SU-DHL-6 (cell line): ENCODE data around the gene TMX4.

Experiments
- CTCF ChIP-seq: fragments of 200-600 bp; sonication (generic); IDR thresholded peaks from one replicate; pipeline ENCODE4 v1.5.1; 2017; ENCODE audit warnings: antibody characterized with exemption, mild to moderate bottlenecking, low read length, moderate library complexity; ENCODE audit not compliant: insufficient read depth, poor library complexity, severe bottlenecking
- EZH2phosphoT487 ChIP-seq: fragments of 200-600 bp; sonication (generic), shearing (Covaris generic); conservative IDR thresholded peaks from 2 replicates; pipeline ENCODE4 v1.6.1; 2018; ENCODE audit warnings: mild to moderate bottlenecking, antibody characterized with exemption, low read length, moderate library complexity, mixed read lengths

- no peak for TF ChIP-seq CTCF
- TF ChIP-seq EZH2phosphoT487 = no peak
Observed at GRCh38 chr20:7959484-7959883, 60.1 kb downstream of the TMX4 start.
